Mucosa of descending colon (tissue), 3 donors: Measurements from ENCODE around the gene DNAH17. TPM values are rescaled to one million over a fixed set of nuclear protein-coding genes. Genes with fewer than 3 reads are reported as not detected.

ENCODE experiments used
- ATAC-seq: fragments of 200-7000 bp; cut with Tn5 transposase; one replicate; pipeline ENCODE4 v1.9.1; 2020; ENCODE audit warnings: mild to moderate bottlenecking, moderate library complexity
- DNase-seq, 3 donors: peaks; one replicate each; pipeline ENCODE4 v3.0.0-alpha.2; 2020
- H3K36me3 ChIP-seq: fragments of 200-600 bp; one replicate; pipeline ENCODE4 v1.8.0; 2021; ENCODE audit warnings: low read depth, mild to moderate bottlenecking
- H3K4me1 ChIP-seq: fragments of 200-600 bp; one replicate; pipeline ENCODE4 v1.8.0; 2021; ENCODE audit warnings: low read depth, mild to moderate bottlenecking
- H3K4me3 ChIP-seq: fragments of 200-600 bp; one replicate; pipeline ENCODE4 v1.8.0; 2021; ENCODE audit warnings: mild to moderate bottlenecking
- H3K9me3 ChIP-seq: fragments of 200-600 bp; one replicate; pipeline ENCODE4 v1.8.0; 2021; ENCODE audit warnings: mild to moderate bottlenecking
- CTCF ChIP-seq: fragments of 200-600 bp; IDR thresholded peaks from one replicate; pipeline ENCODE4 v1.8.0; 2022; ENCODE audit warnings: antibody characterized with exemption, mild to moderate bottlenecking
- intact Hi-C, 2 donors: fragments of 100-400 bp; cut with DNase I in 1 of 2; cut with micrococcal nuclease in 1 of 2; formaldehyde crosslinking; loops; one replicate each; pipeline versions ENCODE4 v1.11.0 to v1.11.1; 2022; cut with DNase I, micrococcal nuclease
- total RNA-seq, 3 donors: library from RNA; stranded (reverse); fragmentation: NEBNext Ultra II Directional in 2 of 3; extraction: Animal tissue kit (Norgen Biotek cat#: 25700) in 2 of 3; gene quantifications; one replicate each; pipeline versions ENCODE4 v1.2.1 to v1.2.4, GENCODE V29; 2021 to 2023
- donor health status: DM: no; HTN: no; CAD: no; lungs with moderate emphysema.
- donor health status: DM: no; HTN: no; CAD: no.
- donor health status: DM: no; HTN: yes; CAD: no.

DNAH17 gene
- total RNA-seq, 3 donors from 2014 or later: 0.06 to 0.17 TPM; not detected in 1

GRCh38 chr17:78534492-78535272, 42.5 kb downstream of the DNAH17 start:
- TF ChIP-seq CTCF: no peak
- H3K4me3 ChIP-seq: no peak overlapping the region
- H3K36me3 ChIP-seq: no peaks in the 10 kb centered on the region
- intact Hi-C loops: no loop called here
- DNase-seq (no peak), ATAC-seq (peak; percentile 27)
- H3K4me1 ChIP-seq: peaks cover 10% of the 10 kb centered on the region
- H3K9me3 ChIP-seq: no peaks in the 10 kb centered on the region

GRCh38 chr17:78532922-78533640, 44.1 kb downstream of the DNAH17 start:
- intact Hi-C loops: no loop called here
- Histone ChIP-seq H3K4me1 (peaks cover 10% of the 10 kb centered on the region), H3K36me3 (no peaks in the 10 kb centered on the region), H3K9me3 (no peaks in the 10 kb centered on the region), H3K4me3 (no peak overlapping the region)
- TF ChIP-seq CTCF: no peak
- ATAC-seq: no peak
- DNase-seq: no peak

- no peak for TF ChIP-seq CTCF
- Histone ChIP-seq H3K9me3 (no peaks in the 10 kb centered on the region), H3K4me1 (peaks cover 10% of the 10 kb centered on the region), H3K4me3 (no peak overlapping the region), H3K36me3 (no peaks in the 10 kb centered on the region)
- intact Hi-C loops: no loop called here
- ATAC-seq (no peak), DNase-seq (peak in 2 of 3 donors; percentile 12 to 34)
Measured at GRCh38 chr17:78532311-78532710, 44.9 kb downstream of the DNAH17 start.

- ATAC-seq (no peak), DNase-seq (no peak)
- H3K4me3 ChIP-seq: no peak overlapping the region
- H3K4me1 ChIP-seq: peaks cover 10% of the 10 kb centered on the region
- no peak for TF ChIP-seq CTCF
- H3K9me3 ChIP-seq: no peaks in the 10 kb centered on the region
- no peaks in the 10 kb centered on the region for H3K36me3 ChIP-seq
- intact Hi-C loops: no loop called here
Measured at GRCh38 chr17:78530675-78531074, 46.5 kb downstream of the DNAH17 start.

GRCh38 chr17:78529871-78530670, 47.1 kb downstream of the DNAH17 start:
- Histone ChIP-seq H3K4me3 (no peak overlapping the region), H3K4me1 (peaks cover 4% of the 10 kb centered on the region), H3K36me3 (no peaks in the 10 kb centered on the region), H3K9me3 (no peaks in the 10 kb centered on the region)
- ATAC-seq (peak; percentile 83), DNase-seq (peak; percentile 70 to 76 (median 73))
- intact Hi-C loops: no loop called here
- no peak for TF ChIP-seq CTCF
